Naive thymus-derived CD4-positive, alpha-beta T cell (primary cell): Measurements from ENCODE around the gene RPL4. TPM values are rescaled to one million over a fixed set of nuclear protein-coding genes. Genes with fewer than 3 reads are reported as not detected.
"Not testable (repeated sequence)": the region's sequence is repeated elsewhere in the genome, so short reads cannot be mapped to it uniquely, and the experiment has no call there.

Experiments
- ATAC-seq: fragments of 150-1000 bp; cut with Tn5 transposase; 2 replicates; pipeline ENCODE4 v1.10.0; 2021; ENCODE audit warnings: mild to moderate bottlenecking, moderate library complexity
- CTCF ChIA-PET: fragments of 350-600 bp; sonication (Branson Sonifier 250); formaldehyde crosslinking; loops from one replicate; lab custom pipeline; 2021; ENCODE audit warnings: antibody characterized with exemption; lab: Charles Lee
- POLR2A ChIA-PET: fragments of 350-600 bp; sonication (Branson Sonifier 250); formaldehyde crosslinking; loops from one replicate; lab custom pipeline; 2021; ENCODE audit warnings: antibody characterized with exemption, inconsistent platforms; lab: Charles Lee
- DNase-seq, 9 donors: peaks; one replicate each; pipeline versions ENCODE4 v3.0.0 to v3.0.0-alpha.2; 2020 to 2022; ENCODE audit warnings: mixed read lengths in 1 of 9
- H3K27ac ChIP-seq: one replicate; pipeline ENCODE4 v1.7.0; 2013; ENCODE audit warnings: mild to moderate bottlenecking, low read depth, low read length, moderate library complexity
- H3K27me3 ChIP-seq, 2 donors: one replicate each; pipeline ENCODE4 v1.7.0; 2013; ENCODE audit warnings: low read length in 2 of 2, mild to moderate bottlenecking in 2 of 2, moderate library complexity in 2 of 2; ENCODE audit not compliant: control insufficient read depth in 2 of 2, insufficient read depth in 2 of 2
- H3K36me3 ChIP-seq, 3 experiments: 1 replicate in 2 of 3; 2 replicates in 1 of 3; pipeline ENCODE4 v1.7.0; 2013; ENCODE audit warnings: low read length in 3 of 3, mild to moderate bottlenecking in 3 of 3, moderate library complexity in 1 of 3; ENCODE audit not compliant: insufficient read depth in 3 of 3, control insufficient read depth in 2 of 3
- H3K4me1 ChIP-seq, 2 donors: one replicate each; pipeline ENCODE4 v1.7.0; 2013; ENCODE audit warnings: low read length in 2 of 2, mild to moderate bottlenecking in 2 of 2, moderate library complexity in 1 of 2; ENCODE audit not compliant: control insufficient read depth in 2 of 2, insufficient read depth in 2 of 2
- H3K4me3 ChIP-seq: 2 replicates; pipeline ENCODE4 v1.7.0; 2013; ENCODE audit warnings: mild to moderate bottlenecking, low read length
- H3K9me3 ChIP-seq, 3 experiments: 1 replicate in 2 of 3; 2 replicates in 1 of 3; pipeline ENCODE4 v1.7.0; 2013; ENCODE audit warnings: low read length in 3 of 3; ENCODE audit not compliant: control insufficient read depth in 2 of 3
- H3K27ac Mint-ChIP-seq, 9 donors: one replicate each; pipeline ENCODE4 v1.8.0; 2020 to 2022; ENCODE audit warnings: mixed read lengths in 9 of 9, mild to moderate bottlenecking in 8 of 9, moderate library complexity in 5 of 9, inconsistent platforms in 2 of 9
- H3K27me3 Mint-ChIP-seq, 5 donors: one replicate each; pipeline ENCODE4 v1.8.0; 2021 to 2022; ENCODE audit warnings: mixed read lengths in 5 of 5, mild to moderate bottlenecking in 1 of 5
- H3K36me3 Mint-ChIP-seq, 5 donors: one replicate each; pipeline ENCODE4 v1.8.0; 2020 to 2022; ENCODE audit warnings: mixed read lengths in 5 of 5, mild to moderate bottlenecking in 3 of 5, inconsistent platforms in 1 of 5
- H3K4me1 Mint-ChIP-seq, 7 donors: one replicate each; pipeline ENCODE4 v1.8.0; 2020 to 2022; ENCODE audit warnings: mixed read lengths in 7 of 7, mild to moderate bottlenecking in 3 of 7, inconsistent platforms in 1 of 7
- H3K4me3 Mint-ChIP-seq, 10 donors: one replicate each; pipeline ENCODE4 v1.8.0; 2020 to 2022; ENCODE audit warnings: mild to moderate bottlenecking in 10 of 10, mixed read lengths in 10 of 10, moderate library complexity in 6 of 10, inconsistent platforms in 2 of 10
- H3K9me3 Mint-ChIP-seq, 11 donors: one replicate each; pipeline ENCODE4 v1.8.0; 2020 to 2022; ENCODE audit warnings: mixed read lengths in 11 of 11, mild to moderate bottlenecking in 4 of 11, inconsistent platforms in 1 of 11, moderate library complexity in 1 of 11
- intact Hi-C, 2 donors: fragments of 100-400 bp; cut with micrococcal nuclease; formaldehyde crosslinking; loops; one replicate each; pipeline ENCODE4 v1.15.1; 2023
- polyA plus RNA-seq, 2 donors: library from polyadenylated mRNA; unstranded; fragments of 300-500 nt; fragmentation: Illumina TruSeq; gene quantifications; one replicate each; pipeline ENCODE4 v1.2.3, GENCODE V29; 2021
- total RNA-seq, 6 experiments: library from RNA in 5 of 6; stranded (reverse) in 5 of 6; gene quantifications; 1 replicate in 5 of 6; 2 replicates in 1 of 6; pipeline ENCODE4 v1.2.3 and lab custom pipeline; 2021 to 2026

RPL4 gene
- total and polyA plus RNA-seq, 7 experiments from 2014 or later, result 898 to 4,292 (median 2,892) TPM

GRCh38 chr15:66476535-66476934 lies 28.1 kb downstream of the RPL4 start:
- intact Hi-C loops, result no loop called here
- Mint-ChIP-seq H3K4me1 (peaks cover 14 to 47% (median 36%) of the 10 kb centered on the region in 7 donors), H3K27me3 (no peaks in the 10 kb centered on the region), H3K27ac (peak overlapping the region; percentile 4 to 91 (median 74)), H3K4me3 (no peak overlapping the region), H3K9me3 (no peaks in the 10 kb centered on the region), H3K36me3 (peaks cover 0 to 16% (median 15%) of the 10 kb centered on the region in 5 donors)
- ChIA-PET POLR2A (interaction anchor here (0.5 kb wide), 1 partner anchor 12 kb away, joined by 3 read pairs; no protein-coding TSS in a partner anchor), CTCF (no interaction called here)
- H3K9me3 ChIP-seq, result no peaks in the 10 kb centered on the region
- H3K4me3 ChIP-seq, result no peak overlapping the region
- ATAC-seq, result no peak
- no peak overlapping the region for H3K27ac ChIP-seq
- peaks cover 0 to 11% (median 0%) of the 10 kb centered on the region in 3 experiments for H3K36me3 ChIP-seq
- no peak for DNase-seq
- peaks cover 9 to 10% of the 10 kb centered on the region in 2 donors for H3K4me1 ChIP-seq
- no peaks in the 10 kb centered on the region for H3K27me3 ChIP-seq

GRCh38 chr15:66474963-66475362 lies 29.7 kb downstream of the RPL4 start:
- ATAC-seq, result no peak
- Histone ChIP-seq H3K9me3 (no peaks in the 10 kb centered on the region), H3K4me3 (no peak overlapping the region), H3K4me1 (peaks cover 17 to 19% of the 10 kb centered on the region in 2 donors), H3K36me3 (no peaks in the 10 kb centered on the region), H3K27ac (no peak overlapping the region), H3K27me3 (no peaks in the 10 kb centered on the region)
- H3K4me1 Mint-ChIP-seq, result peaks cover 24 to 60% (median 49%) of the 10 kb centered on the region in 7 donors
- no peaks in the 10 kb centered on the region for H3K9me3 Mint-ChIP-seq
- H3K4me3 Mint-ChIP-seq, result no peak overlapping the region
- H3K27ac Mint-ChIP-seq, result peak overlapping the region in 8 of 9 donors; percentile 10 to 91 (median 80)
- ChIA-PET POLR2A (interaction anchor here (1.3 kb wide), 1 partner anchor 29 kb away, joined by 5 read pairs; no protein-coding TSS in a partner anchor), CTCF (interaction anchor here (0.7 to 1.8 kb wide), 2 partner anchors 22 to 86 kb away, joined by 3 to 4 read pairs; partner anchors contain the start of gene SNAPC5)
- intact Hi-C loops, result loop anchor here in 1 of 2 donors (5.0 kb wide), 1 partner anchor 73 kb away; no protein-coding TSS in a partner anchor
- DNase-seq, result no peak
- no peaks in the 10 kb centered on the region for H3K27me3 Mint-ChIP-seq
- peaks cover 0 to 7% (median 5%) of the 10 kb centered on the region in 5 donors for H3K36me3 Mint-ChIP-seq

GRCh38 chr15:66474135-66474534 lies 30.5 kb downstream of the RPL4 start:
- POLR2A ChIA-PET, result interaction anchor here (0.7 to 1.3 kb wide), 2 partner anchors 30 to 124 kb away, joined by 3 to 5 read pairs; no protein-coding TSS in a partner anchor

GRCh38 chr15:66472176-66472999 lies 32.3 kb downstream of the RPL4 start:
- no peaks in the 10 kb centered on the region for H3K9me3 ChIP-seq
- peaks cover 26 to 62% (median 57%) of the 10 kb centered on the region in 7 donors for H3K4me1 Mint-ChIP-seq
- peak overlapping the region; percentile 22 for H3K4me3 ChIP-seq
- ChIA-PET POLR2A (interaction anchor here (0.8 to 2.6 kb wide), 9 partner anchors 25 to 181 kb away, joined by 3 to 9 read pairs (median 3); partner anchors contain the start of genes RPL4, SNAPC5, TIPIN and ZWILCH), CTCF (interaction anchor here (0.7 to 1.8 kb wide), 4 partner anchors 25 to 86 kb away, joined by 3 to 7 read pairs (median 4); partner anchors contain the start of genes MAP2K1 and SNAPC5)
- peak; percentile 95 for ATAC-seq
- peak; percentile 17 to 83 (median 79) for DNase-seq
- H3K27me3 ChIP-seq, result no peaks in the 10 kb centered on the region
- H3K36me3 ChIP-seq, result no peaks in the 10 kb centered on the region
- H3K27ac Mint-ChIP-seq, result peak overlapping the region; percentile 86 to 99 (median 95)
- H3K4me1 ChIP-seq, result peaks cover 20 to 21% of the 10 kb centered on the region in 2 donors
- no peaks in the 10 kb centered on the region for H3K9me3 Mint-ChIP-seq
- peak overlapping the region; percentile 45 for H3K27ac ChIP-seq
- H3K36me3 Mint-ChIP-seq, result peaks cover 0 to 8% (median 4%) of the 10 kb centered on the region in 5 donors
- peak overlapping the region; percentile 64 to 94 (median 82) for H3K4me3 Mint-ChIP-seq
- intact Hi-C loops, result loop anchor here (1.0 to 5.0 kb wide), 4 partner anchors 24 to 86 kb away; partner anchors contain the start of genes MAP2K1 (in 2 of the 2) and SNAPC5 (in 2 of the 2)
- no peaks in the 10 kb centered on the region for H3K27me3 Mint-ChIP-seq

More at GRCh38 chr15:66474135-66474534, 30.5 kb downstream of the RPL4 start:
- no peaks in the 10 kb centered on the region for H3K9me3 Mint-ChIP-seq
- Histone ChIP-seq H3K36me3 (no peaks in the 10 kb centered on the region), H3K27me3 (no peaks in the 10 kb centered on the region), H3K27ac (peak overlapping the region; percentile 45), H3K4me3 (no peak overlapping the region), H3K9me3 (no peaks in the 10 kb centered on the region), H3K4me1 (peaks cover 20 to 21% of the 10 kb centered on the region in 2 donors)
- intact Hi-C loops, result loop anchor here in 1 of 2 donors (5.0 kb wide), 1 partner anchor 72 kb away; no protein-coding TSS in a partner anchor
- peaks cover 0 to 6% (median 4%) of the 10 kb centered on the region in 5 donors for H3K36me3 Mint-ChIP-seq
- peaks cover 28 to 62% (median 52%) of the 10 kb centered on the region in 7 donors for H3K4me1 Mint-ChIP-seq
- H3K4me3 Mint-ChIP-seq, result no peak overlapping the region
- DNase-seq, result no peak
- CTCF ChIA-PET, result no interaction called here
- H3K27me3 Mint-ChIP-seq, result no peaks in the 10 kb centered on the region
- no peak for ATAC-seq
- peak overlapping the region; percentile 25 to 99 (median 74) for H3K27ac Mint-ChIP-seq

GRCh38 chr15:66470825-66471224 lies 33.8 kb downstream of the RPL4 start:
- ATAC-seq, result not testable (repeated sequence)
- H3K4me1 Mint-ChIP-seq, result peaks cover 22 to 60% (median 51%) of the 10 kb centered on the region in 7 donors
- CTCF ChIA-PET, result interaction anchor here (0.7 to 0.9 kb wide), 2 partner anchors 66 to 216 kb away, joined by 3 read pairs; no protein-coding TSS in a partner anchor

More at GRCh38 chr15:66470825-66471224, 33.8 kb downstream of the RPL4 start:
- POLR2A ChIA-PET, result interaction anchor here (0.7 to 2.6 kb wide), 3 partner anchors 67 to 85 kb away, joined by 3 to 7 read pairs (median 3); no protein-coding TSS in a partner anchor
- not testable (repeated sequence) for H3K9me3 Mint-ChIP-seq, H3K36me3 Mint-ChIP-seq, H3K27me3 Mint-ChIP-seq, H3K27me3 ChIP-seq, H3K9me3 ChIP-seq, H3K4me3 ChIP-seq, H3K36me3 ChIP-seq, DNase-seq
- Histone ChIP-seq H3K4me1 (peaks cover 20 to 21% of the 10 kb centered on the region in 2 donors), H3K27ac (peak overlapping the region; percentile 45)
- Mint-ChIP-seq H3K27ac (peak overlapping the region; percentile 61 to 97 (median 91)), H3K4me3 (peak overlapping the region in 9 of 10 donors; percentile 6 to 94 (median 58))
- intact Hi-C loops, result loop anchor here in 1 of 2 donors (5.0 kb wide), 1 partner anchor 69 kb away; no protein-coding TSS in a partner anchor
